Colonic mucosa (tissue), 4 donors: ENCODE measurements around the gene ANXA1. TPM values are rescaled to one million over a fixed set of nuclear protein-coding genes. Genes with fewer than 3 reads are reported as not detected.

Experiments used
- DNase-seq: peaks from one replicate; pipeline ENCODE4 v3.0.0-alpha.2; 2020
- H3K27ac ChIP-seq: fragments of 200-600 bp; one replicate; pipeline ENCODE4 v1.8.0; 2021
- H3K27me3 ChIP-seq: fragments of 200-600 bp; one replicate; pipeline ENCODE4 v1.8.0; 2021
- H3K36me3 ChIP-seq: fragments of 200-600 bp; one replicate; pipeline ENCODE4 v1.8.0; 2021
- H3K4me1 ChIP-seq: fragments of 200-600 bp; one replicate; pipeline ENCODE4 v1.8.0; 2021; ENCODE audit warnings: mild to moderate bottlenecking
- H3K4me3 ChIP-seq: fragments of 200-600 bp; one replicate; pipeline ENCODE4 v1.8.0; 2021
- H3K9ac ChIP-seq, 2 donors: one replicate each; pipeline ENCODE4 v1.7.0; 2013; ENCODE audit warnings: control low read depth in 2 of 2, low read depth in 2 of 2, low read length in 2 of 2
- H3K9me3 ChIP-seq: fragments of 200-600 bp; one replicate; pipeline ENCODE4 v1.8.0; 2021
- intact Hi-C: fragments of 100-400 bp; cut with DNase I; formaldehyde crosslinking; loops from one replicate; pipeline ENCODE4 v1.14.1; 2022
- total RNA-seq, 2 donors: library from RNA; stranded (reverse); fragmentation: NEBNext Ultra II Directional in 1 of 2; extraction: Animal tissue kit (Norgen Biotek cat#: 25700) in 1 of 2; gene quantifications; one replicate each; pipeline ENCODE4 v1.2.1, GENCODE V29; 2021
- TF ChIP-seq, protein P1 (sequence below): fragments of 200-600 bp; IDR thresholded peaks from one replicate; pipeline ENCODE4 v1.8.0; 2022; ENCODE audit warnings: antibody characterized with exemption, mild to moderate bottlenecking
- donor health status: healthy.
- donor health status: DM: no; HTN: no; CAD: no.
- donor health status: DM: no; HTN: no; CAD: no.

The ANXA1 gene
- total RNA-seq, 2 donors from 2014 or later, result 19.7 to 58.2 TPM

DNA sequence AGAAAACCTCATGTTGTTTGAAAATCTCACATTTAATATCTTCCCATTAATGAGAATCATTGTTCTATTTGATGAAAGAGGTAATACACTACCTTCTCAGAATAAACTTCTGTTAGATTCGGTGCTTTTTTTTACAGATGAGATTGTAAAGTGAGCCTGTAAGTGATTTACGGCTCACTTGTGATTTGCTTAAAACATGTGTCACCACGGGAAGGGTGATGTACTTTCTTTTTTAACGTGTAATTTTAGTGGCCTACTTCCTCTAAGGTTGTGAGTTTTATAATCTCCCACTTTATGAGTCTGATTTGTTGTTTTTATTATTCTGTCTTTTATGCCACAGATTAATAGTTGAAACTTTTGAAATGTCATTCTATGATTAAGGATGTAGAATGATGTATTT lies 15.9 kb downstream of the ANXA1 start:
- Histone ChIP-seq H3K27me3 (no peaks in the 10 kb centered on the region), H3K9ac (no peak overlapping the region), H3K4me1 (no peaks in the 10 kb centered on the region), H3K36me3 (no peaks in the 10 kb centered on the region), H3K9me3 (no peaks in the 10 kb centered on the region), H3K27ac (no peak overlapping the region), H3K4me3 (no peak overlapping the region)
- DNase-seq, result no peak
- intact Hi-C loops, result no loop called here
- TF ChIP-seq, protein P1, sequence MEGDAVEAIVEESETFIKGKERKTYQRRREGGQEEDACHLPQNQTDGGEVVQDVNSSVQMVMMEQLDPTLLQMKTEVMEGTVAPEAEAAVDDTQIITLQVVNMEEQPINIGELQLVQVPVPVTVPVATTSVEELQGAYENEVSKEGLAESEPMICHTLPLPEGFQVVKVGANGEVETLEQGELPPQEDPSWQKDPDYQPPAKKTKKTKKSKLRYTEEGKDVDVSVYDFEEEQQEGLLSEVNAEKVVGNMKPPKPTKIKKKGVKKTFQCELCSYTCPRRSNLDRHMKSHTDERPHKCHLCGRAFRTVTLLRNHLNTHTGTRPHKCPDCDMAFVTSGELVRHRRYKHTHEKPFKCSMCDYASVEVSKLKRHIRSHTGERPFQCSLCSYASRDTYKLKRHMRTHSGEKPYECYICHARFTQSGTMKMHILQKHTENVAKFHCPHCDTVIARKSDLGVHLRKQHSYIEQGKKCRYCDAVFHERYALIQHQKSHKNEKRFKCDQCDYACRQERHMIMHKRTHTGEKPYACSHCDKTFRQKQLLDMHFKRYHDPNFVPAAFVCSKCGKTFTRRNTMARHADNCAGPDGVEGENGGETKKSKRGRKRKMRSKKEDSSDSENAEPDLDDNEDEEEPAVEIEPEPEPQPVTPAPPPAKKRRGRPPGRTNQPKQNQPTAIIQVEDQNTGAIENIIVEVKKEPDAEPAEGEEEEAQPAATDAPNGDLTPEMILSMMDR, result no peak

GRCh38 chr9:73168298-73168934 lies 16.8 kb downstream of the ANXA1 start:
- intact Hi-C loops, result no loop called here
- TF ChIP-seq, protein P1, result no peak
- Histone ChIP-seq H3K27ac (no peak overlapping the region), H3K4me1 (no peaks in the 10 kb centered on the region), H3K9me3 (no peaks in the 10 kb centered on the region), H3K4me3 (no peak overlapping the region), H3K36me3 (no peaks in the 10 kb centered on the region), H3K9ac (no peak overlapping the region), H3K27me3 (no peaks in the 10 kb centered on the region)
- DNase-seq, result no peak

- intact Hi-C loops, result no loop called here
- no peaks in the 10 kb centered on the region for H3K4me1 ChIP-seq
- TF ChIP-seq, protein P1, result no peak
- no peak overlapping the region for H3K4me3 ChIP-seq
- H3K27ac ChIP-seq, result no peak overlapping the region
- H3K36me3 ChIP-seq, result no peaks in the 10 kb centered on the region
- no peaks in the 10 kb centered on the region for H3K27me3 ChIP-seq
- DNase-seq, result no peak
- no peak overlapping the region for H3K9ac ChIP-seq
- H3K9me3 ChIP-seq, result no peaks in the 10 kb centered on the region
Measured at GRCh38 chr9:73170185-73170957, 18.7 kb downstream of the ANXA1 start.

- intact Hi-C loops, result no loop called here
- Histone ChIP-seq H3K9me3 (no peaks in the 10 kb centered on the region), H3K36me3 (no peaks in the 10 kb centered on the region), H3K9ac (no peak overlapping the region), H3K4me1 (no peaks in the 10 kb centered on the region), H3K27me3 (no peaks in the 10 kb centered on the region), H3K27ac (no peak overlapping the region), H3K4me3 (no peak overlapping the region)
- TF ChIP-seq, protein P1, result no peak
- DNase-seq, result no peak
Measured at GRCh38 chr9:73172901-73173215, 21.2 kb downstream of the ANXA1 start.

DNA sequence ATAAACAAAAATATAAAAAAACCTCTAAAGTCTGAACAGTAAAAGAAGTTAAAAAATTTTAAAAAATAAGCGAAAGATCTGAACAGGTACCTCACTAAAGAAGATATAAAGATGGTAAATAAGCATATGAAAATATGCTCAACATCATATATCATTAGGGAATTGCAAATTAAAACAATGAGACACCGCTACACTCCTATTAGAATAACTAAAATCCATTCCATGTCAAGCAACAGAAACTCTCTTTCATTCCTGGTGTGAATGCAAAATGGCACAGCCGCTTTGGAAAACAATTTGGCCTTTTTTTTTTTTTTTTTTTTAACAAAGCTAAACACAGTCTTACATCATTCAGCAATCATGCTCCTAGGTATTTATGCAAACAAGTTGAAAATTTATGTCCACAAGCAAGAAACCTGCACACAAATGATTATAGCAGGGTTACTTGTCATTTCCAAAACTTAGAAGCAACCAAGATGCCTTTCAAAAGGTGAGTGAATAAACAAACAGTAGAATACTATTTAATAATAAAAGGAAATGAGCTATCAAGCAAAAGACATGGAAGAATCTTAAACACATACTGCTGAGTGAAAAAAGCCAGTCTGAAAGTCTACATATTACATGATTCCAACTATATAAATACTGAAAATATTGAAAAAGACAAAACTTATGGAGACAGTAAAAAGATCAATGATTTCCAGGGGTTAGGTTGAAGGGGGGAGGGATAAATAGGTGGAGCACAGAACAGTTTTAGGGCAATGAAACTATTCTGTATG lies 22.1 kb downstream of the ANXA1 start:
- no peaks in the 10 kb centered on the region for H3K9me3 ChIP-seq
- H3K27ac ChIP-seq, result no peak overlapping the region
- TF ChIP-seq, protein P1, result no peak
- intact Hi-C loops, result no loop called here
- no peaks in the 10 kb centered on the region for H3K36me3 ChIP-seq
- H3K4me1 ChIP-seq, result no peaks in the 10 kb centered on the region
- H3K9ac ChIP-seq, result no peak overlapping the region
- H3K4me3 ChIP-seq, result no peak overlapping the region
- no peaks in the 10 kb centered on the region for H3K27me3 ChIP-seq
- DNase-seq, result no peak
